GM23338 (cell line): Measurements from ENCODE around the gene TMEM135. TPM values are rescaled to one million over a fixed set of nuclear protein-coding genes. Genes with fewer than 3 reads are reported as not detected.

Experiments used
- ATAC-seq: fragments of 200-7000 bp; cut with Tn5 transposase; 3 replicates; pipeline ENCODE4 v1.9.1; 2020
- DNase-seq: peaks from one replicate; pipeline ENCODE4 v3.0.0-alpha.2; 2015; ENCODE audit warnings: low spot score
- H2AFZ ChIP-seq: fragments of 200-600 bp; sonication (generic); 2 replicates; pipeline ENCODE4 v1.8.0; 2016; ENCODE audit warnings: antibody characterized with exemption, mild to moderate bottlenecking, moderate library complexity
- H3F3A ChIP-seq: fragments of 200-600 bp; sonication (generic); replicated peaks from 2 replicates; pipeline ENCODE4 v1.8.0; 2017; ENCODE audit warnings: antibody characterized with exemption, mixed run types, low read depth
- H3K27ac ChIP-seq: fragments of 200-600 bp; sonication (generic); 2 replicates; pipeline ENCODE4 v1.6.1; 2016; ENCODE audit warnings: low read depth
- H3K27me3 ChIP-seq: fragments of 200-600 bp; sonication (generic); 2 replicates; pipeline ENCODE4 v1.8.0; 2016; ENCODE audit warnings: mild to moderate bottlenecking, mixed run types, moderate library complexity; ENCODE audit not compliant: insufficient read depth
- H3K36me3 ChIP-seq: fragments of 200-600 bp; sonication (generic); 2 replicates; pipeline ENCODE4 v1.8.0; 2016; ENCODE audit warnings: mild to moderate bottlenecking; ENCODE audit not compliant: insufficient read depth
- H3K4me1 ChIP-seq: fragments of 200-600 bp; sonication (generic); 2 replicates; pipeline ENCODE4 v1.8.0; 2016; ENCODE audit warnings: mild to moderate bottlenecking, moderate library complexity; ENCODE audit not compliant: insufficient read depth
- H3K4me2 ChIP-seq: fragments of 200-600 bp; sonication (generic); 2 replicates; pipeline ENCODE4 v1.7.1; 2017; ENCODE audit warnings: mixed run types
- H3K4me3 ChIP-seq: fragments of 200-600 bp; sonication (generic); 2 replicates; pipeline ENCODE4 v1.6.1; 2016; ENCODE audit warnings: mixed run types
- H3K79me2 ChIP-seq: fragments of 200-600 bp; sonication (generic); replicated peaks from 2 replicates; pipeline ENCODE4 v1.8.0; 2017; ENCODE audit warnings: mild to moderate bottlenecking; ENCODE audit not compliant: insufficient read depth
- H3K9me2 ChIP-seq: fragments of 200-600 bp; sonication (generic); 2 replicates; pipeline ENCODE4 v1.8.0; 2017; ENCODE audit not compliant: insufficient read depth
- H4K20me1 ChIP-seq: fragments of 200-600 bp; sonication (generic); replicated peaks from 2 replicates; pipeline ENCODE4 v1.8.0; 2017; ENCODE audit warnings: mild to moderate bottlenecking; ENCODE audit not compliant: insufficient read depth
- H3K27ac Mint-ChIP-seq: 2 replicates; pipeline ENCODE4 v1.8.0; 2020; ENCODE audit warnings: inconsistent platforms, mild to moderate bottlenecking, moderate library complexity, mixed read lengths
- H3K27me3 Mint-ChIP-seq: 3 replicates; pipeline ENCODE4 v1.8.0; 2022; ENCODE audit warnings: low read depth, mild to moderate bottlenecking, moderate library complexity, mixed read lengths, inconsistent platforms; ENCODE audit not compliant: insufficient read depth, poor library complexity
- H3K36me3 Mint-ChIP-seq: 3 replicates; pipeline ENCODE4 v1.8.0; 2021; ENCODE audit warnings: low read depth, mild to moderate bottlenecking, inconsistent platforms, moderate library complexity, mixed read lengths
- H3K4me1 Mint-ChIP-seq: 3 replicates; pipeline ENCODE4 v1.8.0; 2020; ENCODE audit warnings: mild to moderate bottlenecking, inconsistent platforms, mixed read lengths
- H3K4me3 Mint-ChIP-seq: 3 replicates; pipeline ENCODE4 v1.8.0; 2021; ENCODE audit warnings: moderate library complexity, mild to moderate bottlenecking, inconsistent platforms, mixed read lengths
- H3K9me3 Mint-ChIP-seq: 3 replicates; pipeline ENCODE4 v1.8.0; 2020; ENCODE audit warnings: moderate library complexity, mild to moderate bottlenecking, inconsistent platforms, mixed read lengths
- CTCF ChIP-seq, 2 experiments: fragments of 200-600 bp in 1 of 2; sonication (generic) in 1 of 2; conservative IDR thresholded peaks; 2 replicates each; pipeline versions ENCODE4 v1.5.1 to v1.6.1; 2016 to 2017; ENCODE audit warnings: antibody characterized with exemption in 2 of 2, low read depth in 2 of 2, mild to moderate bottlenecking in 2 of 2, moderate library complexity in 1 of 2
- EZH2phosphoT487 ChIP-seq: fragments of 200-600 bp; sonication (generic); IDR thresholded peaks from one replicate; pipeline ENCODE4 v1.8.1; 2018; ENCODE audit warnings: antibody characterized with exemption; ENCODE audit not compliant: unreplicated experiment
- POLR2AphosphoS5 ChIP-seq: IDR thresholded peaks from 2 replicates; pipeline ENCODE4 v1.6.1; 2016; ENCODE audit warnings: antibody characterized with exemption, low read depth
- REST ChIP-seq: IDR thresholded peaks from one replicate; pipeline ENCODE4 v1.6.1; 2018; ENCODE audit warnings: antibody characterized with exemption; ENCODE audit not compliant: unreplicated experiment
- STAT1 ChIP-seq: IDR thresholded peaks from one replicate; pipeline ENCODE4 v1.6.1; 2016; ENCODE audit warnings: antibody characterized with exemption; ENCODE audit not compliant: unreplicated experiment
- ZNF114 ChIP-seq: fragments of 250-450 bp; sonication (Bioruptor Pico); IDR thresholded peaks from 2 replicates; pipeline ENCODE4 v1.5.0; 2020; ENCODE audit warnings: mild to moderate bottlenecking, moderate library complexity
- polyA plus RNA-seq: library from polyadenylated mRNA; unstranded; fragments of >200 nt; fragmentation: Nextera tagmentation; extraction: Ambion mirVana; gene quantifications from 2 replicates; pipeline ENCODE4 v1.2.1, GENCODE V29; 2016
- total RNA-seq: library from RNA; depleted of rRNA; stranded (reverse); fragments of >200 nt; shearing (Covaris generic); gene quantifications from 2 replicates; pipeline ENCODE4 v1.2.3, GENCODE V29; 2014

Gene TMEM135
- total and polyA plus RNA-seq, 2 experiments from 2014 or later: 23.4 to 49.9 TPM

DNA sequence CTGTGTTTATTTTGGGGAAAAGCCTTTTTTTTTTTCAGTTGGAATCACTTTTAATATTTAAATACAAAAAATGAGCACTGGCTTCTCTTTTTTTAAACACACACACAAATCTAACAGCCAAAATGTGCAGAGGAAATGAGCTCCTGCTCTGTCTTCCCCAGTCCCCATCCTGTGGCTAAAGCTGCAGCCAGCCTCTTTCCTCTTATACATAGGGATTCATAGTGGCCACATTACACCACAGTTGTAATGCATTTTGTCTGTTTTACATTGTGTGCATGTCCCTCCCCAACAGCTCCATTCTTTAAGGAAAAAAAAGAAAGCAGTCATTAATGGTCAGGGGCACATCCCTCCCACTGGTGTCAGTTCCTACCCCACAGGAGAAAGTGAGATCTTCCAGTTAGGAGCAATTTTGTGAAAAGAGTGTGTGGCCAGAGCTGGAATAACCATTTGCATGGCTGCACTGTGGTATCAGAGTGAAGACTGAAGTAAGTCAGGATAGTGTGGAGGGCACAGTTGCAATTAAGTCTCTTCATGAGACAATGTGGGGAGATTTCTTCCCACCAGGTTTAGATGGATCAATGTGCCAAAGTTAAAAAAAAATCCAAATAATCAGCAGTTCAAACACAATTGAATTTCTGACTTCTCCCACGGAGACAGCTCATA is 220.6 kb downstream of the TMEM135 start (continued):
- no peak for TF ChIP-seq REST

DNA sequence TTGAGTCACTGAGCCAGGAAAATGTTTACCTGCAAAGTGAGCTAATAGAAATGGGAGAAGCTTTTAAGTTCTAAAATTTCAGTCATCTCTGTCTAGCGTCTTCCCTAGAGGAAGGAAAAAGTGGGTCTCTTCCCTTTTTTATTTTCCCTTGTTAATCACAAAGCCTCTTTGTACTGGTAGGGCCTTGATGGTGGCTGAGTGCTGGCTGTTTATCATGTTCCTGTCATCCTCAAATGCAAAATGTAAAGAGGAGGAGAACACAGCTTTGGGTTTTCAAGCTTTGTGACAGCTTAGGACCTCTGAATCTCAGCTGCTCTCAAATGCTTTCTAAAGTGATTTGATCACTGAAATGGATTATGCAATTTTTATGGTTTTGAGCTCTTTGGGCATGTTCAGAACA is 222.0 kb downstream of the TMEM135 start:
- DNase-seq (no peak), ATAC-seq (no peak)
- Histone ChIP-seq H3K27ac (no peak overlapping the region), H3K9me2 (no peaks in the 10 kb centered on the region), H4K20me1 (no peaks in the 10 kb centered on the region; the same call in 1 of the 2 replicates), H3K4me2 (no peak overlapping the region), H3K27me3 (no peaks in the 10 kb centered on the region), H3K4me1 (no peaks in the 10 kb centered on the region), H3K79me2 (no peaks in the 10 kb centered on the region), H3K4me3 (no peak overlapping the region), H2AFZ (no peak overlapping the region), H3F3A (no peaks in the 10 kb centered on the region), H3K36me3 (no peaks in the 10 kb centered on the region)
- Mint-ChIP-seq H3K27ac (no peak overlapping the region), H3K4me1 (peaks cover 7% of the 10 kb centered on the region; the same call in 2 of the 3 replicates), H3K27me3 (peaks cover 4% of the 10 kb centered on the region), H3K9me3 (no peaks in the 10 kb centered on the region), H3K36me3 (no peaks in the 10 kb centered on the region), H3K4me3 (no peak overlapping the region)
- TF ChIP-seq STAT1 (no peak), EZH2phosphoT487 (no peak), ZNF114 (CRISPR knock-in tag) (no peak), REST (no peak), POLR2AphosphoS5 (no peak), CTCF (conservative IDR thresholded peaks at IDR 0.05; ENCODE audit: low read depth in 2 of 2) (no peak)
